ENCODE measurements around the gene PIANP. TPM values are rescaled to one million over a fixed set of nuclear protein-coding genes. Genes with fewer than 3 reads are reported as not detected.
"Not testable (repeated sequence)": the region's sequence is repeated elsewhere in the genome, so short reads cannot be mapped to it uniquely, and the experiment has no call there.

The PIANP gene
- total and polyA plus RNA-seq, 10 donors: 0.10 to 0.30 (median 0.24) TPM; not detected in 5

DNA sequence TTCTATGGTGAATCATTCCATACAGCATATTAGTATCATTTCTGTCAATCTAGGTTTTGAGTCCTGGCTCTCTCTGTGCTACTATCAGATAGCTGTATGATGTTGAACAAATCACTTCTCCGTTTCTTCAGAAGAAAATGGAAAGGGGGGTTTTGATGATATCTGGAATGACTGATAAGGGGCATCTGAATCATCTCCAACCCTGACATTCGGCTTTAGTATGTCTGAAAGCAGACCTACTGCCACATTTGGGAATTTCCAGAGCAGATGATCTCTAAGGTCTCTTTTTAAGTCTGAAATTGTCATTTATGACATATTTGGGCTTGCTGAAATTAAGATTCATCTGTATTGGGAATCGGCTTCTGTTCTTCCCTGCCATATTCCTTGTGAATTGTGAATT, 42.2 kb upstream of the PIANP start:
- Histone ChIP-seq H3K36me3 (peaks cover 0 to 19% (median 12%) of the 10 kb centered on the region in 6 donors), H3K4me1 (peaks cover 0 to 24% (median 15%) of the 10 kb centered on the region in 6 donors), H3K9me3 (peaks cover 0 to 6% (median 0%) of the 10 kb centered on the region in 8 donors), H3K4me3 (no peak overlapping the region), H3K27me3 (replicated peaks in 1 of 7) (no peaks in the 10 kb centered on the region), H3K27ac (no peak overlapping the region)
- no peak for DNase-seq
- TF ChIP-seq POLR2A (IDR thresholded peaks at IDR 0.05) (no peak), POLR2AphosphoS5 (IDR thresholded peaks at IDR 0.05) (no peak)
- TF ChIP-seq, protein P1, sequence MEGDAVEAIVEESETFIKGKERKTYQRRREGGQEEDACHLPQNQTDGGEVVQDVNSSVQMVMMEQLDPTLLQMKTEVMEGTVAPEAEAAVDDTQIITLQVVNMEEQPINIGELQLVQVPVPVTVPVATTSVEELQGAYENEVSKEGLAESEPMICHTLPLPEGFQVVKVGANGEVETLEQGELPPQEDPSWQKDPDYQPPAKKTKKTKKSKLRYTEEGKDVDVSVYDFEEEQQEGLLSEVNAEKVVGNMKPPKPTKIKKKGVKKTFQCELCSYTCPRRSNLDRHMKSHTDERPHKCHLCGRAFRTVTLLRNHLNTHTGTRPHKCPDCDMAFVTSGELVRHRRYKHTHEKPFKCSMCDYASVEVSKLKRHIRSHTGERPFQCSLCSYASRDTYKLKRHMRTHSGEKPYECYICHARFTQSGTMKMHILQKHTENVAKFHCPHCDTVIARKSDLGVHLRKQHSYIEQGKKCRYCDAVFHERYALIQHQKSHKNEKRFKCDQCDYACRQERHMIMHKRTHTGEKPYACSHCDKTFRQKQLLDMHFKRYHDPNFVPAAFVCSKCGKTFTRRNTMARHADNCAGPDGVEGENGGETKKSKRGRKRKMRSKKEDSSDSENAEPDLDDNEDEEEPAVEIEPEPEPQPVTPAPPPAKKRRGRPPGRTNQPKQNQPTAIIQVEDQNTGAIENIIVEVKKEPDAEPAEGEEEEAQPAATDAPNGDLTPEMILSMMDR (IDR thresholded peaks at IDR 0.05 in 8 of 11, conservative IDR thresholded peaks at IDR 0.05 in 3 of 11): no peak
- WGBS, 5 donors: 71 to 80% (median 75%) methylated on average over 3 of the region's 3 CpGs
- intact Hi-C loops (cut with DNase I; ENCODE audit: low total_unique reads): no loop called here

DNA sequence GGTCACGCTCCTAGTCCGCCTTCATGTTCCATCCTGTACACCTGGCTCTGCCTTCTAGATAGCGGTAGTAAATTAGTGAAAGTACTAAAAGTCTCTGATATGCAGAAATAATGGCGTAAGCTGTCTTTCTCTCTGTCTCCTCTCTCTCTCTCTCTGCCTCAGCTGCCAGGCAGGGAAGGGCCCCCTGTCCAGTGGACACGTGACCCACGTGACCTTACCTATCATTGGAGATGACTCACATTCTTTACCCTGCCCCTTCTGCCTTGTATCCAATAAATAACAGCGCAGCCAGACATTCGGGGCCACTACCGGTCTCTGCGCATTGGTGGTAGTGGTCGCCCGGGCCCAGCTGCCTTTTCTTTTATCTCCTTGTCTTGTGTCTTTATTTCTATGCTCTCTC, 41.5 kb upstream of the PIANP start:
- Histone ChIP-seq H3K4me1 (peaks cover 0 to 24% (median 15%) of the 10 kb centered on the region in 6 donors), H3K36me3 (peaks cover 0 to 12% (median 4%) of the 10 kb centered on the region in 6 donors)
- H3K9me3 ChIP-seq; H3K27ac ChIP-seq; DNase-seq; intact Hi-C loops (cut with DNase I; ENCODE audit: low total_unique reads); H3K4me3 ChIP-seq; H3K27me3 ChIP-seq (replicated peaks in 1 of 7): not testable (repeated sequence)
- 78 to 89% (median 88%) methylated on average over 8 to 12 of the region's 12 CpGs for WGBS, 5 donors

DNA sequence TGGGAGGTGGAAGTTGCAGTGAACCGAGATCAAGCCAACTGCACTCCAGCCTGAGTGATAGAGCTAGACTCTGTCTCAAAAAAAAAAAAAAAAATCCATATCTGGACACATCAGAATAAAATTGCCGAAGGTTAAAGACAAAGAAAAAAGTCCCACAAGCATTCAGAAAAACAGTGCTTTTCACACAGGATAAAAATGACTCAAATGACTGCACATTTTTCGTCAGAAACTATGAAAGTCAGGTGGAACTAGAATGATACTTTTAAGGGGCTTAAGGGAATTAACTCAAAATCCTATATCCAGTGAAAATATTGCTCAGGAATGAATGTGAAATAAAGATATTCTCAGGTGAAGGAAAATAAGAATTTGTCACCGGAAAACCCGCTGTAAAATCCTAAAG, 36.1 kb upstream of the PIANP start:
- intact Hi-C loops (cut with DNase I; ENCODE audit: low total_unique reads): no loop called here

DNA sequence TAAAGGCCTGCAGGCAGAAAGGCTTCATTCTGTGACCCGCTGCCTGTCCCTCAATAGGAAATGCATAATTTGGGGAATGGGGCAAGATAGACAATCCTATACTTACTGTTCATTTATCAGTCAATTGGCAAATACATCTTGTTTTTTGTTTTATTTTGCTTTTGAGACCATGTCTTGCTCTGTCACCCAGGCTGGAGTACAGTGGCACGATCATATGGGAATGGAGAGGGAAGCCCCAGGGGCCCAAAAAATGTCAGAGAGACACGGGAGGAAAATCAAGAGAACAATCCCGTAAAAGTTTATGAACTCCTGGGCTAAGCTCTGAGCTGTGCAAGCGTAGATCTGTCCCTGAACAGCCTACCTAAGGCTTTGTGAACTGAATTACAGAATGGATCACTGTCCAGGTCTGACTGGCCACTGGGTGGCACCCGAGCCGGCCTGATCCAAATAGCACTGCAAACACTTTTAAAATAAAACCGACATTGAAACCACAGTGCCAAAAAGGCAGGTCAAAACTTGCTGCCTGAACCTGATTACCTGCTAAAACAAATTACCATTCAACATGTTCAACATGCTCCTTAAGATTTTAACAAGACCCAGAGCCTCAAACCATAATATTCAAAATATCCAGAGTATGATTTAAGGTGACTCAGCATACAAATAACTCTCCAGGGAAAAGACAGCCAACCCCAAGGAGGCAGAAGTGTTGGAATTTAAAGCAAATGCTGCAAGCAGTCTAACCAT, 35.0 kb upstream of the PIANP start:
- no peak overlapping the region for H3K4me3 ChIP-seq
- H3K36me3 ChIP-seq: peaks cover 5 to 46% (median 28%) of the 10 kb centered on the region in 6 donors
- no peaks in the 10 kb centered on the region for H3K9me3 ChIP-seq
- intact Hi-C loops (cut with DNase I; ENCODE audit: low total_unique reads): no loop called here
- TF ChIP-seq, protein P1 (IDR thresholded peaks at IDR 0.05 in 8 of 11, conservative IDR thresholded peaks at IDR 0.05 in 3 of 11): peak; percentile 29 to 73 (median 58)
- TF ChIP-seq POLR2A (IDR thresholded peaks at IDR 0.05) (no peak), POLR2AphosphoS5 (IDR thresholded peaks at IDR 0.05) (peak in 1 of 3 donors; percentile 27)
- no peak overlapping the region for H3K27ac ChIP-seq
- H3K4me1 ChIP-seq: peaks cover 0 to 20% (median 9%) of the 10 kb centered on the region in 6 donors
- no peaks in the 10 kb centered on the region for H3K27me3 ChIP-seq (replicated peaks in 1 of 7)
- DNase-seq: peak; percentile 82
- 43 to 53% (median 49%) methylated on average over 8 of the region's 8 CpGs for WGBS, 5 donors

More for the DNA sequence above, 36.1 kb upstream of the PIANP start:
- H3K4me1 ChIP-seq: peaks cover 0 to 20% (median 9%) of the 10 kb centered on the region in 6 donors
- TF ChIP-seq, protein P1 (IDR thresholded peaks at IDR 0.05 in 8 of 11, conservative IDR thresholded peaks at IDR 0.05 in 3 of 11): no peak
- H3K4me3 ChIP-seq: no peak overlapping the region
- H3K9me3 ChIP-seq: no peaks in the 10 kb centered on the region
- H3K27me3 ChIP-seq (replicated peaks in 1 of 7): no peaks in the 10 kb centered on the region
- WGBS, 5 donors: 92 to 96% (median 94%) methylated on average over 5 of the region's 5 CpGs
- peaks cover 0 to 35% (median 16%) of the 10 kb centered on the region in 6 donors for H3K36me3 ChIP-seq
- no peak overlapping the region for H3K27ac ChIP-seq
- no peak for DNase-seq

Data from spleen (tissue), 11 donors.